Measurements from ENCODE around the gene TBC1D2. TPM values are rescaled to one million over a fixed set of nuclear protein-coding genes. Genes with fewer than 3 reads are reported as not detected.

Gene TBC1D2
- total and polyA plus RNA-seq, 2 of the 13 experiments (the other 11 are each of a cell fraction or from before 2014, with no cell fraction given), result 2.0 to 2.8 TPM

DNA sequence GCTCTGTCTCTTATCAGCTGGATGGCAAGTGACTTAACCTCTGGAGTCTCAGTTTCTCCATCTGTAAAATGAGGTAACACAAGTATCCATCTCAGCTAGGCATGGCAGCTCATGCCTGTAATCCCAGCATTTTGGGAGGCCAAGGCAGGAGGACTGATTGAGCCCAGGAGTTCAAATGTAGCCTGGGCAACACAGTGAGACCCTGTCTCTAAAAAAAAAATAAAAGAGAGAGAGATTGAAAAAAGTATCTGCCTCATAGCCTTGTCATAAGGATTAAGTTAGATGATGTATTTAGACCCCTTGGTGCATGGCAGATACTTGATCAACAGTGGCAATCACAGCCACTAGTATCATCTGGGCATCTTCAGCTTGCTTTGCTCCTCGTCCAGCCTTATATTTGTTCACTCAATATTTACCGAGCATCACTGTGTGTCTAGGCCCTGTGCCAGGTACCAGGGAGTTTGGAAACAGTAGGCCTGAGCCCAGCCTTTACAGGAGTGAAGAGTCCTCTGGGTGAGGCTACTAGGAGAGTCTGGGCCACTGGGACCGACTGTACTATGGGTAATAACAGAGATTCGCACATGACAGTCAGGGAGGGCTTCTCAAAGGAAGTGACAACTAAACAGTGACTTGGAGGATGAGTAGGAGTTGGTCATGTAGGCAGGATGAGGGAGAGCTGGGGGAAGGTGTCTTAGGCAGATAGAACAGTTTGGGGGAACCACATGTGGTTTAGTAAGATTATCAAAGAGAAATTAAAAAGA, 97.2 kb downstream of the TBC1D2 start (continued):
- no peak for TF ChIP-seq TFDP2 (CRISPR knock-in tag; IDR thresholded peaks at IDR 0.05)
- no peak for TF ChIP-seq ZNF230 (CRISPR knock-in tag; IDR thresholded peaks at IDR 0.05)
- TF ChIP-seq FOXM1 (CRISPR knock-in tag; IDR thresholded peaks at IDR 0.05), result no peak
- TF ChIP-seq MZF1 (CRISPR knock-in tag; IDR thresholded peaks at IDR 0.05; ENCODE audit: borderline replicate concordance), result no peak
- no peak for TF ChIP-seq NCOA5 (CRISPR knock-in tag; IDR thresholded peaks at IDR 0.05)
- no peak for TF ChIP-seq ZNF343 (CRISPR knock-in tag; IDR thresholded peaks at IDR 0.05)
- TF ChIP-seq DZIP1 (CRISPR knock-in tag; IDR thresholded peaks at IDR 0.05), result no peak
- TF ChIP-seq ZNF275 (CRISPR knock-in tag; IDR thresholded peaks at IDR 0.05; ENCODE audit: borderline replicate concordance), result no peak
- no peak for TF ChIP-seq PRPF4 (IDR thresholded peaks at IDR 0.05; ENCODE audit: low read depth, low read length, poor library complexity, severe bottlenecking)
- TF ChIP-seq NFE2 (CRISPR knock-in tag; IDR thresholded peaks at IDR 0.05), result no peak
- TF ChIP-seq, protein P1, sequence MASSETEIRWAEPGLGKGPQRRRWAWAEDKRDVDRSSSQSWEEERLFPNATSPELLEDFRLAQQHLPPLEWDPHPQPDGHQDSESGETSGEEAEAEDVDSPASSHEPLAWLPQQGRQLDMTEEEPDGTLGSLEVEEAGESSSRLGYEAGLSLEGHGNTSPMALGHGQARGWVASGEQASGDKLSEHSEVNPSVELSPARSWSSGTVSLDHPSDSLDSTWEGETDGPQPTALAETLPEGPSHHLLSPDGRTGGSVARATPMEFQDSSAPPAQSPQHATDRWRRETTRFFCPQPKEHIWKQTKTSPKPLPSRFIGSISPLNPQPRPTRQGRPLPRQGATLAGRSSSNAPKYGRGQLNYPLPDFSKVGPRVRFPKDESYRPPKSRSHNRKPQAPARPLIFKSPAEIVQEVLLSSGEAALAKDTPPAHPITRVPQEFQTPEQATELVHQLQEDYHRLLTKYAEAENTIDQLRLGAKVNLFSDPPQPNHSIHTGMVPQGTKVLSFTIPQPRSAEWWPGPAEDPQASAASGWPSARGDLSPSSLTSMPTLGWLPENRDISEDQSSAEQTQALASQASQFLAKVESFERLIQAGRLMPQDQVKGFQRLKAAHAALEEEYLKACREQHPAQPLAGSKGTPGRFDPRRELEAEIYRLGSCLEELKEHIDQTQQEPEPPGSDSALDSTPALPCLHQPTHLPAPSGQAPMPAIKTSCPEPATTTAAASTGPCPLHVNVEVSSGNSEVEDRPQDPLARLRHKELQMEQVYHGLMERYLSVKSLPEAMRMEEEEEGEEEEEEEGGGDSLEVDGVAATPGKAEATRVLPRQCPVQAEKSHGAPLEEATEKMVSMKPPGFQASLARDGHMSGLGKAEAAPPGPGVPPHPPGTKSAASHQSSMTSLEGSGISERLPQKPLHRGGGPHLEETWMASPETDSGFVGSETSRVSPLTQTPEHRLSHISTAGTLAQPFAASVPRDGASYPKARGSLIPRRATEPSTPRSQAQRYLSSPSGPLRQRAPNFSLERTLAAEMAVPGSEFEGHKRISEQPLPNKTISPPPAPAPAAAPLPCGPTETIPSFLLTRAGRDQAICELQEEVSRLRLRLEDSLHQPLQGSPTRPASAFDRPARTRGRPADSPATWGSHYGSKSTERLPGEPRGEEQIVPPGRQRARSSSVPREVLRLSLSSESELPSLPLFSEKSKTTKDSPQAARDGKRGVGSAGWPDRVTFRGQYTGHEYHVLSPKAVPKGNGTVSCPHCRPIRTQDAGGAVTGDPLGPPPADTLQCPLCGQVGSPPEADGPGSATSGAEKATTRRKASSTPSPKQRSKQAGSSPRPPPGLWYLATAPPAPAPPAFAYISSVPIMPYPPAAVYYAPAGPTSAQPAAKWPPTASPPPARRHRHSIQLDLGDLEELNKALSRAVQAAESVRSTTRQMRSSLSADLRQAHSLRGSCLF (CRISPR knock-in tag; IDR thresholded peaks at IDR 0.05; ENCODE audit: borderline replicate concordance), result no peak
- no peak for TF ChIP-seq SAFB2 (CRISPR knock-in tag; IDR thresholded peaks at IDR 0.05; ENCODE audit: borderline replicate concordance, low read depth)
- TF ChIP-seq ZNF740 (CRISPR knock-in tag; IDR thresholded peaks at IDR 0.05), result no peak
- no peak for TF ChIP-seq ZNF615 (CRISPR knock-in tag; IDR thresholded peaks at IDR 0.05; ENCODE audit: borderline replicate concordance)

Measured in HepG2 (cell line).